Calu3 (cell line): ENCODE measurements around the gene CLTB. TPM values are rescaled to one million over a fixed set of nuclear protein-coding genes. Genes with fewer than 3 reads are reported as not detected.

ENCODE experiments used
- BruUV-seq: library from RNA; stranded (reverse); fragments of 400-500 nt; replicated peaks from 2 replicates; lab custom pipeline; 2021; lab: Mats Ljungman, UMichigan
- CTCF ChIA-PET: fragments of 300-600 bp; sonication (Branson Sonifier 250); formaldehyde crosslinking; loops from one replicate; lab custom pipeline; 2022; ENCODE audit warnings: antibody characterized with exemption; lab: Charles Lee
- DNase-seq: peaks from one replicate; pipeline ENCODE4 v3.0.0; 2022
- H3K27ac Mint-ChIP-seq: one replicate; pipeline ENCODE4 v1.8.0; 2022; ENCODE audit warnings: mixed read lengths; ENCODE audit not compliant: unreplicated experiment
- H3K27me3 Mint-ChIP-seq: one replicate; pipeline ENCODE4 v1.8.0; 2022; ENCODE audit warnings: mixed read lengths; ENCODE audit not compliant: unreplicated experiment
- H3K36me3 Mint-ChIP-seq: one replicate; pipeline ENCODE4 v1.8.0; 2022; ENCODE audit warnings: mild to moderate bottlenecking, moderate library complexity, mixed read lengths; ENCODE audit not compliant: insufficient read depth, unreplicated experiment
- H3K4me1 Mint-ChIP-seq: one replicate; pipeline ENCODE4 v1.8.0; 2022; ENCODE audit warnings: mild to moderate bottlenecking, low read depth, mixed read lengths; ENCODE audit not compliant: unreplicated experiment
- H3K4me3 Mint-ChIP-seq: one replicate; pipeline ENCODE4 v1.8.0; 2022; ENCODE audit warnings: mild to moderate bottlenecking, low read depth, moderate library complexity, mixed read lengths; ENCODE audit not compliant: unreplicated experiment
- H3K9me3 Mint-ChIP-seq: one replicate; pipeline ENCODE4 v1.8.0; 2022; ENCODE audit warnings: low read depth, mixed read lengths; ENCODE audit not compliant: unreplicated experiment
- intact Hi-C: fragments of 100-400 bp; cut with micrococcal nuclease; formaldehyde crosslinking; loops from one replicate; pipeline ENCODE4 v1.10.0; 2022; ENCODE audit not compliant: unreplicated experiment
- total RNA-seq: library from RNA; stranded (reverse); gene quantifications from 2 replicates; pipeline ENCODE4 v1.2.3, GENCODE V29; 2022
- TF ChIP-seq, protein P1 (sequence below): fragments of 200-600 bp; IDR thresholded peaks from one replicate; pipeline ENCODE4 v1.8.0; 2022; ENCODE audit warnings: antibody characterized with exemption; ENCODE audit not compliant: unreplicated experiment

The CLTB gene
- total RNA-seq, 1 experiment from 2014 or later, result 116 TPM

DNA sequence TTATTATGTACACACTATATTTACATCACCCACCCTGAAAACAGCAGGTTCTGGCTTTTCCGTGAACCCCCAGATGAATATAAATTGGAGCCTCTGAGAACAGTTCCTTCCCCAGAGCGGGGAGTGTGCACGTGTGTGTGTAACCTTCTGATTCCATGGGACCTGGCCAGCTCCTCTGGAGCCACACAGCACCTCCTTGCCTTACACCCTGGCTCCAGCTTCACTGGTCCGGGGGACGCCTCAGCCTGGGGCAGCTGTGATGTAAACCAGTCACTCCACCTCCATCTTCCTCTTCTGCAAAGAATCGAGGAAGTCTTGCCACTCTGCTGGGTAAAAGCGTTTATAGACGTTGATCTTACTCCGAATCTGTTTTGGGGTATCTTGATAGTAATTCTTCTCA lies 32.4 kb downstream of the CLTB start:
- Mint-ChIP-seq H3K27ac (no peak overlapping the region), H3K4me1 (peaks cover 23% of the 10 kb centered on the region), H3K4me3 (no peak overlapping the region), H3K36me3 (peaks cover 47% of the 10 kb centered on the region), H3K9me3 (no peaks in the 10 kb centered on the region), H3K27me3 (no peaks in the 10 kb centered on the region)
- no TSS peak for BruUV-seq
- TF ChIP-seq, protein P1, sequence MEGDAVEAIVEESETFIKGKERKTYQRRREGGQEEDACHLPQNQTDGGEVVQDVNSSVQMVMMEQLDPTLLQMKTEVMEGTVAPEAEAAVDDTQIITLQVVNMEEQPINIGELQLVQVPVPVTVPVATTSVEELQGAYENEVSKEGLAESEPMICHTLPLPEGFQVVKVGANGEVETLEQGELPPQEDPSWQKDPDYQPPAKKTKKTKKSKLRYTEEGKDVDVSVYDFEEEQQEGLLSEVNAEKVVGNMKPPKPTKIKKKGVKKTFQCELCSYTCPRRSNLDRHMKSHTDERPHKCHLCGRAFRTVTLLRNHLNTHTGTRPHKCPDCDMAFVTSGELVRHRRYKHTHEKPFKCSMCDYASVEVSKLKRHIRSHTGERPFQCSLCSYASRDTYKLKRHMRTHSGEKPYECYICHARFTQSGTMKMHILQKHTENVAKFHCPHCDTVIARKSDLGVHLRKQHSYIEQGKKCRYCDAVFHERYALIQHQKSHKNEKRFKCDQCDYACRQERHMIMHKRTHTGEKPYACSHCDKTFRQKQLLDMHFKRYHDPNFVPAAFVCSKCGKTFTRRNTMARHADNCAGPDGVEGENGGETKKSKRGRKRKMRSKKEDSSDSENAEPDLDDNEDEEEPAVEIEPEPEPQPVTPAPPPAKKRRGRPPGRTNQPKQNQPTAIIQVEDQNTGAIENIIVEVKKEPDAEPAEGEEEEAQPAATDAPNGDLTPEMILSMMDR, result no peak
- intact Hi-C loops, result no loop called here
- CTCF ChIA-PET, result no interaction called here
- no peak for DNase-seq

DNA sequence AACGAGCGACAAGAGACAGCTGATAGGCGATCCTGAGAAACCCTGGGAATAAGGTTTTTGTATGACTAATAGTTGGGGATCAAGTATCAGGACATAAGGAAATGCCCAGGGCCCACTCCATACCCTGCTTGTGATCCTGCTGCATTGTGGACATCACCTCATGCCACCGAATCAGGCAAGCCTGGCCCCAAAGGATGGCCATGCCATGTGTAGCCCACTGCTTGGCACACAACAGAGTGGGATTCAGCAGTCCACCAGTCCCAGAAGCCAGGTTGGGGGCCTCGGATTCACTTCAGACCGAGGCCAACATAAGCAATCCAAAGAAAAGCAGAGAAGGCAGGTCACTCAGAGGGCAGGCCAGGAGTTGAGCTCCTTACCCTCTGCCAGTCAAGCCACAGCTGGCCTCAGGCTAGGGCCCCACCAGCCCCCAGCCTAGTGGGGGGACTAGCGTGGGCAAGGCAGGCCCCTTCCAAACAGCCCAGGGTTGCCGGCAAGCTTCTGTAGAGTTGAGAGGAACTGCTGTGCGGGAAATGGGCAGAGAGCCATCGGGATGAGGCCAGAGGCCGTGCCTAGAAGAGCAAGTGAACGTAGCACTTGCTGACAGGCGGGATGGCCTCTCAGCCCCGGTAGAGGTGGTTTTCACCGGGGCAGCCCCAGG lies 33.0 kb downstream of the CLTB start:
- Mint-ChIP-seq H3K4me1 (peaks cover 23% of the 10 kb centered on the region), H3K9me3 (no peaks in the 10 kb centered on the region), H3K27ac (no peak overlapping the region), H3K27me3 (no peaks in the 10 kb centered on the region), H3K4me3 (no peak overlapping the region), H3K36me3 (peaks cover 43% of the 10 kb centered on the region)
- BruUV-seq, result no TSS peak
- TF ChIP-seq, protein P1, result no peak
- DNase-seq, result no peak
- intact Hi-C loops, result no loop called here
- CTCF ChIA-PET, result no interaction called here

DNA sequence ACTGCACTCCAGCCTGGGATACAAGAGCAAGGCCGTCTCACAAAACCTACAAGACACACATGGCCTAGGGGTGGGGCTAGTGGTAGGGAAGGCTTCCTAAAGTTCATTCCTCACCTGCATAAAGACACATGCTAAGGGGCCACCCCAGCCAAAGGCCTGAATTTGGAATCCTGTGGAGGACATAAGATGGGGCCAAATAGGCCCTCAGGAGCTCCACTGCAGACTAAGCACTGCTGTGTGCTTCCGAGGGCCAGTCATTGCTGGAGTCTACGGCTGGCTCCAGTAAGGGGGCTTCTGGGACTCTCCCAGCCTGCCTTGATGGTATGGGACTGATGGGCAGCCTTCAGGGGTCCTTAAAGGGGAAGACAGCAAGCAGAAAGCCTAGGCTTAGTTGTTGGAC lies 33.6 kb downstream of the CLTB start:
- peaks cover 37% of the 10 kb centered on the region for H3K36me3 Mint-ChIP-seq
- H3K27ac Mint-ChIP-seq, result no peak overlapping the region
- no peak for DNase-seq
- H3K4me1 Mint-ChIP-seq, result peaks cover 23% of the 10 kb centered on the region
- intact Hi-C loops, result no loop called here
- H3K4me3 Mint-ChIP-seq, result no peak overlapping the region
- H3K9me3 Mint-ChIP-seq, result no peaks in the 10 kb centered on the region
- TF ChIP-seq, protein P1, result no peak
- CTCF ChIA-PET, result no interaction called here
- BruUV-seq, result no TSS peak
- H3K27me3 Mint-ChIP-seq, result no peaks in the 10 kb centered on the region

DNA sequence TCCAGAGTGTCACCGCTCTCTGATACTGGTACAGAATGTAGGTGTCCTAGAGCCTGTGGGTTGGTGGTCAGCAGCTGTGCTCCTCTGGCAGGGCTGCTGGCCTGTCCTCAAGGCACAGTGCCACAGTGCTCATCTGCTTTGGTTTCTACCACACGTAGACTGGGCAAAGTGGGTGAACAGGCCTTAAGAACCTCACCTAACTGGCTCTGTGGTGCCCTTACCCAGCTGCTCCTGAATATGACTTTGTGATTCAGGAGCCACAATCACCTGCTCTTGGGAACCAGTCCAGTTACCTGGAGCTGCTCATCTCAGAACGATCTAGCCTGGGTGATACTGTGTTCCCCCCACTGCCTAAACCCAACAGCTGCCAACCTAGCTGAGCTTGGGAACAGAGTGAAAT lies 34.4 kb downstream of the CLTB start:
- no TSS peak for BruUV-seq
- TF ChIP-seq, protein P1, result no peak

More for the DNA sequence above, 34.4 kb downstream of the CLTB start:
- Mint-ChIP-seq H3K27ac (no peak overlapping the region), H3K4me1 (peaks cover 16% of the 10 kb centered on the region), H3K27me3 (no peaks in the 10 kb centered on the region), H3K9me3 (no peaks in the 10 kb centered on the region), H3K36me3 (peaks cover 29% of the 10 kb centered on the region), H3K4me3 (no peak overlapping the region)
- DNase-seq, result no peak
- CTCF ChIA-PET, result no interaction called here
- intact Hi-C loops, result no loop called here
